Measurements from ENCODE around the gene OR8D1. TPM values are rescaled to one million over a fixed set of nuclear protein-coding genes. Genes with fewer than 3 reads are reported as not detected.

Gene OR8D1
- polyA plus RNA-seq, 1 donor from 2014 or later: not detected

DNA sequence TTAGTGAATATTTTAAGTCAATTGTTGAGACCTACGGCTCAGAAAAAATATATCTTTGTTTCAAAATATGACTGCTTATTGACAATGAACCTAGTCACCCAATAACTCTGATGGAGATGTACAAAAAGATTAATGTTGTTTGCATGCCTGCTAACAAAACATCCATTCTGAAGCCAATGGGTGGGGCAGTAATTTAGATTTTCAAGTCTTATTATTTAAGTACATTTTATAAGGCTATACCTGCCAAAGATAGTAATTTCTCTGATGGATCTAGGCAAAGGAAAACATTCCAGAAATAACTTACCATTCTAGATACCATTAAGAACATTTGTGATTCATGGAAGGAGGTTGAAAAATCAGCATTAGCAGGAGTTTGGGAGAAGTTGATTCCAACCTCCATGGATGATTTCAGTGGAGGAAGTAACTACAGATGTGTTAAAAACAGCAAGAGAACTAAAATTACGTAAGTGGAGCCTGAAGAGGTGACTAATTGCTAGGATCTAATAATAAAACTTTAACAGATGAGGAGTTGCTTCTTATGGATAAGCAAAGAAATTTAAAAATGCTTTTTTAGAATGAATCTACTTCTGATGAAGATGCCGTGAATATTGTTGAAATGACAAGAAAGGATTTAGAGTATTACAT is 32.7 kb upstream of the OR8D1 start:
- H3K27ac ChIP-seq (ENCODE audit: low read length): no peak overlapping the region
- no peaks in the 10 kb centered on the region for H3K9me2 ChIP-seq (ENCODE audit: insufficient read depth, low read length)
- no peak overlapping the region for H2AFZ ChIP-seq (ENCODE audit: low read depth, low read length)
- no peaks in the 10 kb centered on the region for H4K20me1 ChIP-seq (ENCODE audit: insufficient read depth)
- H3K4me3 ChIP-seq (ENCODE audit: low read length): no peak overlapping the region
- H3F3A ChIP-seq (ENCODE audit: insufficient read depth, low read length, poor library complexity, severe bottlenecking): no peaks in the 10 kb centered on the region
- no peaks in the 10 kb centered on the region for H3K27me3 ChIP-seq (ENCODE audit: insufficient read depth, low read depth, low read length)
- TF ChIP-seq, protein P1, sequence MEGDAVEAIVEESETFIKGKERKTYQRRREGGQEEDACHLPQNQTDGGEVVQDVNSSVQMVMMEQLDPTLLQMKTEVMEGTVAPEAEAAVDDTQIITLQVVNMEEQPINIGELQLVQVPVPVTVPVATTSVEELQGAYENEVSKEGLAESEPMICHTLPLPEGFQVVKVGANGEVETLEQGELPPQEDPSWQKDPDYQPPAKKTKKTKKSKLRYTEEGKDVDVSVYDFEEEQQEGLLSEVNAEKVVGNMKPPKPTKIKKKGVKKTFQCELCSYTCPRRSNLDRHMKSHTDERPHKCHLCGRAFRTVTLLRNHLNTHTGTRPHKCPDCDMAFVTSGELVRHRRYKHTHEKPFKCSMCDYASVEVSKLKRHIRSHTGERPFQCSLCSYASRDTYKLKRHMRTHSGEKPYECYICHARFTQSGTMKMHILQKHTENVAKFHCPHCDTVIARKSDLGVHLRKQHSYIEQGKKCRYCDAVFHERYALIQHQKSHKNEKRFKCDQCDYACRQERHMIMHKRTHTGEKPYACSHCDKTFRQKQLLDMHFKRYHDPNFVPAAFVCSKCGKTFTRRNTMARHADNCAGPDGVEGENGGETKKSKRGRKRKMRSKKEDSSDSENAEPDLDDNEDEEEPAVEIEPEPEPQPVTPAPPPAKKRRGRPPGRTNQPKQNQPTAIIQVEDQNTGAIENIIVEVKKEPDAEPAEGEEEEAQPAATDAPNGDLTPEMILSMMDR (IDR thresholded peaks at IDR 0.05; ENCODE audit: poor library complexity, severe bottlenecking): no peak
- no peak overlapping the region for H3K9ac ChIP-seq (ENCODE audit: low read length)
- no peaks in the 10 kb centered on the region for H3K9me3 ChIP-seq (ENCODE audit: low read length)
- H3K4me2 ChIP-seq (ENCODE audit: low read length): no peak overlapping the region
- no peaks in the 10 kb centered on the region for H3K79me2 ChIP-seq (replicated peaks; ENCODE audit: insufficient read depth, low read length)
- H3K36me3 ChIP-seq (ENCODE audit: insufficient read depth, low read length): no peaks in the 10 kb centered on the region

DNA sequence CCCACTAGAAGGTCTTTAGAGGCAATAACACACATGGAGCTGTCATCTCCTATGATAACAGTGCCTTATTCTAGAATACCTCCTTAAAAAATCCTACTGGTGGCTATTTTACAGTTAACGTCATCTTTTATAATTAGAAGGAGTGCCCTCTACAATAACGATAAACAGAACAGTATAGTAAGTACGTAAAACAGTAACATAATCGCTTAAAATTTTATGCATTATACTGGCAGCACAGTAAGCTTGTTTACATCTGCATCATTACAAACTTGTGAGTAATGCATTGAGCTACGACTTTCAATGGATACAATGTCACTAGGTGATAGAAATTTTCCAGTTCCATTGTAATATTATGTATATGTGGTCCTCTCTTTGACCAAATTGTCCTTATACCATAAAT is 30.6 kb upstream of the OR8D1 start:
- Histone ChIP-seq H3K27me3 (ENCODE audit: insufficient read depth, low read depth, low read length) (no peaks in the 10 kb centered on the region), H3K4me2 (ENCODE audit: low read length) (no peak overlapping the region), H3K4me3 (ENCODE audit: low read length) (no peak overlapping the region), H3K79me2 (replicated peaks; ENCODE audit: insufficient read depth, low read length) (no peaks in the 10 kb centered on the region), H3K9ac (ENCODE audit: low read length) (no peak overlapping the region), H3K36me3 (ENCODE audit: insufficient read depth, low read length) (no peaks in the 10 kb centered on the region), H3F3A (ENCODE audit: insufficient read depth, low read length, poor library complexity, severe bottlenecking) (no peaks in the 10 kb centered on the region), H3K9me3 (ENCODE audit: low read length) (no peaks in the 10 kb centered on the region), H2AFZ (ENCODE audit: low read depth, low read length) (no peak overlapping the region), H3K27ac (ENCODE audit: low read length) (no peak overlapping the region), H3K9me2 (ENCODE audit: insufficient read depth, low read length) (no peaks in the 10 kb centered on the region), H4K20me1 (ENCODE audit: insufficient read depth) (no peaks in the 10 kb centered on the region)
- TF ChIP-seq SMC3 (conservative IDR thresholded peaks at IDR 0.05; ENCODE audit: poor library complexity): no peak
- TF ChIP-seq EP300 (conservative IDR thresholded peaks at IDR 0.05; ENCODE audit: poor library complexity, severe bottlenecking): no peak

DNA sequence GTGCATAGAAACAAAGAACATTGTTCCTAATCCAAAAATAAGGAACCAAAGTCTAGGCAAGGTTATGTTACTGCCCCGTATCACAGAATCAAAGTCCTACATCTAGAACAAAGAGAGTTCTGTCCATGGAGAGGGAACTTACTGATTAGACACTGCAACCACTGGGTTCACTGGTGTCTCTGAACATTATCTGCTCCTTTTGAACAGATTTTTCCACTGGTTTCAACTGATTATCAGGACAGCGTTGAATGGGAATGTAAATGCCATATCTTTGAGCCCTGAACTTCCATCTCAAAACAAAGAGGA is 26.3 kb upstream of the OR8D1 start:
- Histone ChIP-seq H3K36me3 (ENCODE audit: insufficient read depth, low read length) (no peaks in the 10 kb centered on the region), H3K9ac (ENCODE audit: low read length) (no peak overlapping the region), H3K27ac (ENCODE audit: low read length) (no peak overlapping the region), H3K4me3 (ENCODE audit: low read length) (no peak overlapping the region), H2AFZ (ENCODE audit: low read depth, low read length) (no peak overlapping the region), H3K9me2 (ENCODE audit: insufficient read depth, low read length) (no peaks in the 10 kb centered on the region), H3K79me2 (replicated peaks; ENCODE audit: insufficient read depth, low read length) (no peaks in the 10 kb centered on the region), H3K27me3 (ENCODE audit: insufficient read depth, low read depth, low read length) (no peaks in the 10 kb centered on the region), H4K20me1 (ENCODE audit: insufficient read depth) (no peaks in the 10 kb centered on the region), H3F3A (ENCODE audit: insufficient read depth, low read length, poor library complexity, severe bottlenecking) (no peaks in the 10 kb centered on the region), H3K9me3 (ENCODE audit: low read length) (no peaks in the 10 kb centered on the region), H3K4me2 (ENCODE audit: low read length) (no peak overlapping the region)
- TF ChIP-seq SMC3 (conservative IDR thresholded peaks at IDR 0.05; ENCODE audit: poor library complexity) (no peak), MXI1 (conservative IDR thresholded peaks at IDR 0.05; ENCODE audit: poor library complexity, severe bottlenecking) (no peak), POLR2AphosphoS5 (IDR thresholded peaks at IDR 0.05) (no peak), TAF1 (IDR thresholded peaks at IDR 0.05; ENCODE audit: low read depth) (no peak), EP300 (conservative IDR thresholded peaks at IDR 0.05; ENCODE audit: poor library complexity, severe bottlenecking) (no peak), EZH2 (IDR thresholded peaks at IDR 0.05; ENCODE audit: borderline replicate concordance, insufficient read depth, low read length, poor library complexity, severe bottlenecking) (no peak), RAD21 (conservative IDR thresholded peaks at IDR 0.05) (no peak)
- TF ChIP-seq, protein P2, sequence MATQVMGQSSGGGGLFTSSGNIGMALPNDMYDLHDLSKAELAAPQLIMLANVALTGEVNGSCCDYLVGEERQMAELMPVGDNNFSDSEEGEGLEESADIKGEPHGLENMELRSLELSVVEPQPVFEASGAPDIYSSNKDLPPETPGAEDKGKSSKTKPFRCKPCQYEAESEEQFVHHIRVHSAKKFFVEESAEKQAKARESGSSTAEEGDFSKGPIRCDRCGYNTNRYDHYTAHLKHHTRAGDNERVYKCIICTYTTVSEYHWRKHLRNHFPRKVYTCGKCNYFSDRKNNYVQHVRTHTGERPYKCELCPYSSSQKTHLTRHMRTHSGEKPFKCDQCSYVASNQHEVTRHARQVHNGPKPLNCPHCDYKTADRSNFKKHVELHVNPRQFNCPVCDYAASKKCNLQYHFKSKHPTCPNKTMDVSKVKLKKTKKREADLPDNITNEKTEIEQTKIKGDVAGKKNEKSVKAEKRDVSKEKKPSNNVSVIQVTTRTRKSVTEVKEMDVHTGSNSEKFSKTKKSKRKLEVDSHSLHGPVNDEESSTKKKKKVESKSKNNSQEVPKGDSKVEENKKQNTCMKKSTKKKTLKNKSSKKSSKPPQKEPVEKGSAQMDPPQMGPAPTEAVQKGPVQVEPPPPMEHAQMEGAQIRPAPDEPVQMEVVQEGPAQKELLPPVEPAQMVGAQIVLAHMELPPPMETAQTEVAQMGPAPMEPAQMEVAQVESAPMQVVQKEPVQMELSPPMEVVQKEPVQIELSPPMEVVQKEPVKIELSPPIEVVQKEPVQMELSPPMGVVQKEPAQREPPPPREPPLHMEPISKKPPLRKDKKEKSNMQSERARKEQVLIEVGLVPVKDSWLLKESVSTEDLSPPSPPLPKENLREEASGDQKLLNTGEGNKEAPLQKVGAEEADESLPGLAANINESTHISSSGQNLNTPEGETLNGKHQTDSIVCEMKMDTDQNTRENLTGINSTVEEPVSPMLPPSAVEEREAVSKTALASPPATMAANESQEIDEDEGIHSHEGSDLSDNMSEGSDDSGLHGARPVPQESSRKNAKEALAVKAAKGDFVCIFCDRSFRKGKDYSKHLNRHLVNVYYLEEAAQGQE (IDR thresholded peaks at IDR 0.05; ENCODE audit: borderline replicate concordance): no peak
- TF ChIP-seq, protein P1 (IDR thresholded peaks at IDR 0.05; ENCODE audit: poor library complexity, severe bottlenecking): no peak
